Activated CD8-positive, alpha-beta memory T cell treated with anti-CD3 and anti-CD28 coated beads, Interleukin-2, amount 50 U/mL, for 4 hours (primary cell): Measurements from ENCODE around the gene NABP2.
"Not testable (repeated sequence)": the region's sequence is repeated elsewhere in the genome, so short reads cannot be mapped to it uniquely, and the experiment has no call there.

Experiments
- DNase-seq: peaks from one replicate; pipeline ENCODE4 v3.0.0-alpha.2; 2020

Gene NABP2

GRCh38 chr12:56248711-56249110, 24.6 kb downstream of the NABP2 start:
- no peak for DNase-seq

- DNase-seq: no peak
Measured at GRCh38 chr12:56252649-56253048, 28.5 kb downstream of the NABP2 start.

GRCh38 chr12:56253091-56253490, 28.9 kb downstream of the NABP2 start:
- no peak for DNase-seq

- no peak for DNase-seq
Measured at GRCh38 chr12:56255671-56256070, 31.5 kb downstream of the NABP2 start.

GRCh38 chr12:56256326-56256960, 32.3 kb downstream of the NABP2 start:
- no peak for DNase-seq

GRCh38 chr12:56257071-56257470, 32.9 kb downstream of the NABP2 start:
- DNase-seq: no peak

GRCh38 chr12:56257491-56258067, 33.4 kb downstream of the NABP2 start:
- no peak for DNase-seq

- DNase-seq: peak; percentile 79
Measured at GRCh38 chr12:56258068-56258819, 34.1 kb downstream of the NABP2 start, which contains the start of gene ANKRD52. ANKRD52 (minus strand) TSS chr12:56258384; CDS start chr12:56258269, 115 bp downstream.

- DNase-seq: no peak
Measured at GRCh38 chr12:56258820-56259183, 34.7 kb downstream of the NABP2 start.

- DNase-seq: no peak
Measured at GRCh38 chr12:56260380-56260779, 36.2 kb downstream of the NABP2 start.

GRCh38 chr12:56260921-56261320, 36.8 kb downstream of the NABP2 start:
- DNase-seq: no peak

- DNase-seq: no peak
Measured at GRCh38 chr12:56261503-56262232, 37.5 kb downstream of the NABP2 start.

GRCh38 chr12:56262955-56263354, 38.8 kb downstream of the NABP2 start:
- DNase-seq: not testable (repeated sequence)

GRCh38 chr12:56266068-56266692, 42.0 kb downstream of the NABP2 start:
- not testable (repeated sequence) for DNase-seq

- DNase-seq: peak; percentile 91
Measured at GRCh38 chr12:56266693-56267442, 42.7 kb downstream of the NABP2 start, which contains the start of gene COQ10A. COQ10A (plus strand) TSS chr12:56266942; CDS start chr12:56267119, 177 bp downstream.

- no peak for DNase-seq
Measured at GRCh38 chr12:56267443-56268071, 43.4 kb downstream of the NABP2 start.

GRCh38 chr12:56271031-56271430, 46.9 kb downstream of the NABP2 start:
- DNase-seq: no peak

- DNase-seq: not testable (repeated sequence)
Measured at GRCh38 chr12:56272468-56272867, 48.3 kb downstream of the NABP2 start.

- DNase-seq: no peak
Measured at GRCh38 chr12:56274299-56274698, 50.2 kb downstream of the NABP2 start.

GRCh38 chr12:56278905-56279304, 54.8 kb downstream of the NABP2 start:
- no peak for DNase-seq
